Measurements from ENCODE around the gene CYP19A1.
"Not testable (repeated sequence)": the region's sequence is repeated elsewhere in the genome, so short reads cannot be mapped to it uniquely, and the experiment has no call there.

The CYP19A1 gene

DNA sequence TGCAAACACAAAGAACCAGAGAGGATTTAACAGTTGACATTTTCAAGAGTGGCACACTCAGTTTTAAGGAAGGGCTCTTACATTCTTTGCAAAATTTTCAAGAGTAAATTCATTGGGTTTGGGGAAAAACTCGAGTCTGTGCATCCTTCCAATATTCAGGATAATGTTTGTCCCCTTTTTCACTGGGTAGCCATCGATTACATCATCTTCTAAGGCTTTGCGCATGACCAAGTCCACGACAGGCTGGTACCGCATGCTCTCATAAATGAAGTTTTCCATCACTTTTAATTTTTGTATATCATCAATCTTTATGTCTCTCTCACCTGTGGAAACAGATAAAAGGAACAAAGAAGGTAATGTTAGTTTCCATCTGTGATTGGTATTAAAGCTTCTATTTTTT lies 126.2 kb downstream of the CYP19A1 start:
- DNase-seq (ENCODE audit: low read depth): no peak

DNA sequence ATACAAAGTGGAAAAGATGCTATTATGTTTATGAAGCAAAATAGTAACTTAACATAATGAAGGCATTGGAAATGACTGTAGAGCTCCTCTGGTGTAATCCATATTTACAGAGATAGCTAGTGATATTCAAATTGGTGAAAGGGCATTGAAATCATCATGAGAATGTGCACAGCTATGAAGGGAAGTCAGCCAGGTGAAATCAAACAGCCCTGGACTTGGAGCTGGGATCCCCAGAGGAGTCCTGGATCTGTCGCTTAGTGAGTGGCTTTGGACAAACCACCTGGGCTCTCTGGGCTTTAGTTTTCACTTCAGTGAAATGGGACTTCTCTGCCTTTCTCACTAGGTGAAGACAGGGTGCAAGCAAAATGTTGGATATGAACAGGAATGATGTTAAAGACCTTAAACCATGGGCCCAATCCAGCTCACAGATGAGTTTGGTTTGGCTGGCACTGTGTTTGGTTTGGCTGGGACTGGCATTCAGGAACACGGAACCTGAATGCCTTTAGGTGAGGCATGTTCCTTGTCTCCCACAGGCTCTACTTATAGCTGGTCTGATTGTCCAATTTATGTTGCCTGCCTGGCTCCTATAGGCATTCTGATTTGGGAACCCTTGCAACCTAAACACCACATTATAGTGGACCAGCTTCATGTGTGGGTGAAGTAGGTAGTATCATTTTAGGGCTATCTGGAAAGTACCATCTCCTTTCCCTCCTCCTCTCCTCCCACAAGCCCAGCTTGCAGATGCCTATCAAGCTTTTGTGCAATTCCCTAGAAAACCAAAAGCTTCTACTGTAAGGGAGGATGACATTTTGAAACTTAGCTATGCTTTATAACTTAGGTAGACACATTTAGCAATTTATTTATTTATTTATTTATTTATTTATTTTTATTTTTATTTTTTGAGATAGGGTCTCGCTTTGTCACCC lies 133.1 kb downstream of the CYP19A1 start:
- no peak for DNase-seq (ENCODE audit: low read depth)

DNA sequence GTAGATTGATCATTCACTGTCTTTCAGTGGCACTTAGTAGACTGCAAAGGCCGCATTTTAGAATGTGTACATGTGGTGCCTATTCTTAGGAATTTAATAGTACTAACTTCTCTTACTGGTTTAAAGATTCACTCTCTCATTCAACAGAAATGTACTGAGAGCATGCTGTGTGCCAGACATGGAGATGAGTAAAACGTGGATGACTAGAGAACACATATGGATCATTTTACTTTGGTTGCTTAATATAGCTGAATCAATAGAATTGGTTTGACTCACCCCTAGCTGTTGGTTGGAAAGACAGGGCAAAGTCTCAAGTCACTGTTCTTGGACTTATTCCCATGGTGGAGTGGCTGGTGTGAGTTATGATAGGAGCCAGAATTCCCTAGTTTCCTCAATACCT lies 134.6 kb downstream of the CYP19A1 start:
- DNase-seq (ENCODE audit: low read depth): peak; percentile 86

- DNase-seq (ENCODE audit: low read depth): no peak
Observed at GRCh38 chr15:51202783-51203182, 135.6 kb downstream of the CYP19A1 start.

DNA sequence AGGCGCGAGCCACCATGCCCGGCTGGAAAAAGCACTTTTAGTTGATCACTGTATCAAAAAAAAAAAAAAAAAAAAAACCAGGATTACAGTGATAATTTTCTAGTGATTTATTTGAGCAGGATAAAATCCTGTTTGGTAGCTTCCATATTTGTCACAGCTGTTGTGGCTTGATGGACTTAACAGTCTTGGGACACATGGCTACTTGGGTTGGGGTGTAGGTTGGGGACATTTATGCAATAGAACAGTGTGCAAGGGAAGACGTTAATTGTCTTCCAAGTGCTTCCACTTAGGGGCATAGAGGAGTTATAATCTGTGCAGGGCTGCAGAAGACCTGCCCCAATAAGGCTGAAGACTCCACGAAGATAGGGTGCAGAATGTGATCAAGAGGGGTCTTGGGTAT lies 136.8 kb downstream of the CYP19A1 start:
- no peak for DNase-seq (ENCODE audit: low read depth)

- DNase-seq (ENCODE audit: low read depth): no peak
Observed at GRCh38 chr15:51200792-51201191, 137.6 kb downstream of the CYP19A1 start.

- no peak for DNase-seq (ENCODE audit: low read depth)
Observed at GRCh38 chr15:51199541-51199940, 138.9 kb downstream of the CYP19A1 start.

DNA sequence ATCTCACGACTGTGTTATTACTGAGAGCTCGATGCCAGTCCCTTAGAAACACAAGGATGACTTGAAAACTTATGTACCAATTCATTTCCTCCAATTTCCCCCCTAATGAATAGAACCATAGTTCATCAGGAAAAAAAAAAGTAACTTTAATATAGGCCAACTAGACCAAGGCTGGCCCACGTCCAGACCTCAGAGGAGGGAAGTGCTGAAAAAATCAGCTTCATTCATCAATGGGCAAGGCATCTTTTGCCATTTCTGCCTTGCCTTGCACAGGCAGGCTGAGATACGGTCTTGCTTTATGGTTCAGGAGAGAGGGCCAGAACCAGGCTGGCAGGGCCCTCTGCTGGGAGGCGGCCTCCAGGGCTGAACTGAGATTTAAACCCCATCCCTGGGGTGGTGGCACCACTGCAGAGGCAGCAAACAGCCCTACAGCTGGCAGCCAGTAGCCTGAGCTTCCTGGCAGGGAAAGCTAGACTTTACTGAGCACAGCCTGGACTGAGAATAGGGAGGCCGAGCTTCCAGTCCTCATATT lies 139.6 kb downstream of the CYP19A1 start:
- no peak for DNase-seq (ENCODE audit: low read depth)

DNA sequence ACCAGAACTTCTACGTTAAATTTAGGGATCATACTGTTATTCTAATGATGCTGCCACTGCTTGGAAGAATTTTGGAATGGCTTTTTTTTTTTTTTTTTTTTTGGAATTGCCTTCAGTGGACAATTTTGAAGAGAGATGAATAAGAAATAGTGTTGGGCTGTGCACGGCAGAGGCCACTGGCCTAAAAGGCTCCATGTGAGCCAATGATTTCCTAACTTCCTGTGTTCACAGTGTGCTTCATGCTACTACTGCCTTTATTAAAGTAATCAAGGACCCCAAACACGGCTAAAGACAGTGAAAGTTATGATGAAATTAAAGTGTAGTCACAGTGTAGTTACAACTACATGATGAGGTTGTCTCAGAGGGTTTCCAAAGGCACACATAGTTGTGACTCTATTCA lies 142.9 kb downstream of the CYP19A1 start:
- DNase-seq (ENCODE audit: low read depth): no peak

- DNase-seq (ENCODE audit: low read depth): no peak
Observed at GRCh38 chr15:51193979-51194378, 144.4 kb downstream of the CYP19A1 start.

DNA sequence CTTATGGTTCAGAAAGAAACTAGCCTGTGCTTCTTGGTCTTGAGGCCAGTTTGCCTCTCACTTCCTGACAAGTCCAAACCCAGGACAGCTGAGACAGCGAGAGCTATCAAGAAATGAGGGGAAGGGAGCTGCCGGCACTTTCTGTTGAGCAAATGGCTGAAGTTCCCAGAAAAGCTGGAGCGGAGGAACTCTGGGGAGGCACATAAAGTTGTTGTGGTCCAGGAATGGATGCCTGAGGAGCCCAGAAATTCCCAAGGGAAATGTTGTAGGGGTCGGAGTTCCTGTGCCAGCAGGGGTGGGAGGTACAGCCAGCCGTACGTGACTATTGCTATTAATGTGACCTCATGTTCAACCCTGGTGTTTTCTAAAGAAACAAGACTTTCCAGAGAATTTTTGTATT lies 144.9 kb downstream of the CYP19A1 start:
- DNase-seq (ENCODE audit: low read depth): no peak

- peak; percentile 46 for DNase-seq (ENCODE audit: low read depth)
Observed at GRCh38 chr15:51192521-51193280, 145.7 kb downstream of the CYP19A1 start.

GRCh38 chr15:51191766-51192165 lies 146.6 kb downstream of the CYP19A1 start:
- no peak for DNase-seq (ENCODE audit: low read depth)

GRCh38 chr15:51191072-51191670 lies 147.2 kb downstream of the CYP19A1 start:
- no peak for DNase-seq (ENCODE audit: low read depth)

DNA sequence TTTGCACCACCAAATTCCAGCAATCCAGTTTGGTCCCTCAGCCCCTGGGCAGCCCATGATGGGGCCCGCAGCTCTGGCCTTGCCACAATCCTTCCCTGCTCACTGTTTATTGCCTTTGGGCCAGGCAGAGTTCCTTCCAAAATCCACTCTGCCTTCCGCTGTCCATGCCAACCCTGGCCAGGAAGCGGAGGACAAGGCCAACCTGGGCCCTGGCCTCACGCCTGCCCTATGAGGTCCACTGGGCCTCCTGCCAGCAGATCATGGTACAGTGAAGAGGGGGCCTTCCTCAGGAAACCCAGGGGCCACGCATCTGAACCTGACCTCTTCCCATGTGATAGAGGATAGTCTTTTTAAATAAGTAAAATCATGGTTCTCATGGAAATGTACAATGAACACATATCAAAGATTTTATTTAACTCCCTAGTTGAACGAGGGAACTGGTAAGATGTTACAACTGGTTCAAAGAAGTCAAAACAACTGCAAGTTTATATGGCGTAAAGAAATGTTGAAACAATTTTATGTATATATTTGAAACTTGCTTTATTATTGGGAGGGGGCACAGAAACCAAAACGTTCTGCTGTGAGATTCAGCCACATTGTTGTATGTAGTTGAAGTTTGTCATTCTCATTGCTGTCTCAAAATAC lies 147.8 kb downstream of the CYP19A1 start:
- DNase-seq (ENCODE audit: low read depth): no peak

- no peak for DNase-seq (ENCODE audit: low read depth)
Observed at GRCh38 chr15:51189669-51190385, 148.6 kb downstream of the CYP19A1 start.

- not testable (repeated sequence) for DNase-seq (ENCODE audit: low read depth)
Observed at GRCh38 chr15:51188791-51189190, 149.6 kb downstream of the CYP19A1 start.

DNA sequence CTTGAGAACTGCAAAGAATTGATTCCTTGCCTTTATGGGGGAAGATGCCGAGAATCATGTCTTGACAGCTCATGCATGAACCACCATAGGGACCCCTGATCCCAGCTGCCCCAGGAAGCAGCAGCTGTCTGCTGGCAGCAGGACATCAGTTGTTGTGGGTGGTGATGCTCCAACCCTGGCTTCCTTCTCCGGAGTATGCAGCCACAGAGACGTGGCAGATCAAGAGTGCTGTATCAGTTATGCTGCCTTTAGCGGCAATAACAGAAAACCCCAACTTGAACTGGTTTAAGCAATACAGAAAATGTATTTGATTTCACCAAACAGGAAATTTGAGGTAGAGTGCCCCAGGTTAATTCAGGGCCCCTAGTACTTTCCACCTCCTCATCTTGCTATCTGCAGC lies 151.5 kb downstream of the CYP19A1 start:
- no peak for DNase-seq (ENCODE audit: low read depth)

- no peak for DNase-seq (ENCODE audit: low read depth)
Observed at GRCh38 chr15:51186181-51186705, 152.2 kb downstream of the CYP19A1 start.

- DNase-seq (ENCODE audit: low read depth): no peak
Observed at GRCh38 chr15:51185213-51186159, 152.9 kb downstream of the CYP19A1 start.

Data from HS-5 (cell line).